Ovary (tissue), 9 donors: ENCODE measurements around the gene PLCB1. TPM values are rescaled to one million over a fixed set of nuclear protein-coding genes. Genes with fewer than 3 reads are reported as not detected.

Source experiments
- DNase-seq, 5 donors: peaks; one replicate each; pipeline ENCODE4 v3.0.0-alpha.2; 2019 to 2020
- H3K27ac ChIP-seq, 2 donors: fragments of 200-600 bp; one replicate each; pipeline versions ENCODE4 v1.5.1 to v1.8.0; 2019 to 2022
- H3K27me3 ChIP-seq: fragments of 200-600 bp; one replicate; pipeline ENCODE4 v1.8.0; 2022
- H3K36me3 ChIP-seq: fragments of 200-600 bp; sonication (generic); one replicate; pipeline ENCODE4 v1.5.1; 2019
- H3K4me1 ChIP-seq: one replicate; pipeline ENCODE4 v1.8.1; 2013; ENCODE audit warnings: mild to moderate bottlenecking, moderate library complexity; ENCODE audit not compliant: insufficient read depth
- H3K4me3 ChIP-seq: fragments of 200-600 bp; sonication (generic); one replicate; pipeline ENCODE4 v1.5.1; 2017
- H3K9me3 ChIP-seq, 2 donors: fragments of 200-600 bp in 1 of 2; sonication (generic) in 1 of 2; one replicate each; pipeline versions ENCODE4 v1.5.1 to v1.8.1; 2013 to 2019; ENCODE audit warnings: mild to moderate bottlenecking in 1 of 2, moderate library complexity in 1 of 2
- EP300 ChIP-seq: sonication (generic); formaldehyde crosslinking; IDR thresholded peaks from one replicate; pipeline ENCODE4 v1.6.1; 2017; ENCODE audit warnings: antibody characterized with exemption
- POLR2A ChIP-seq: fragments of 450-650 bp; IDR thresholded peaks from one replicate; pipeline ENCODE4 v1.6.1; 2017; ENCODE audit warnings: antibody characterized with exemption, mild to moderate bottlenecking, moderate library complexity
- WGBS, 3 donors: extraction: QIAGEN DNeasy Blood & Tissue Kit in 1 of 3; methylation state at CpG; one replicate each; pipeline versions ENCODE4 v1.1.5 to v1.1.7; 2013 to 2017; 5-methylcytosine and 5-hydroxymethylcytosine counted together
- intact Hi-C, 4 donors: fragments of 100-400 bp; cut with DNase I; formaldehyde crosslinking; loops; one replicate each; pipeline versions ENCODE4 v1.11.0 to v1.15.1; 2022 to 2023
- polyA plus RNA-seq, 2 donors: library from polyadenylated mRNA; stranded (reverse); fragments of 200-250 nt in 1 of 2; fragments of 350-450 nt in 1 of 2; fragmentation: Illumina TruSeq in 1 of 2; extraction: RNeasy Lipid Tissue Mini Kit (QIAGEN cat#74804) in 1 of 2; gene quantifications; one replicate each; pipeline ENCODE4 v1.2.3, GENCODE V29; 2013 to 2014
- total RNA-seq, 7 donors: library from RNA; depleted of rRNA in 2 of 7; stranded (reverse); fragments of >200 nt in 2 of 7; fragmentation: NEBNext Ultra II Directional in 3 of 7; extraction: Animal tissue kit (Norgen Biotek cat#: 25700) in 3 of 7; gene quantifications; one replicate each; pipeline versions ENCODE4 v1.1.0 to v1.2.4, GENCODE V29; 2016 to 2023
- TF ChIP-seq, protein P1 (sequence below), 3 donors: fragments of 450-650 bp in 2 of 3; fragments of 200-600 bp in 1 of 3; IDR thresholded peaks; one replicate each; pipeline versions ENCODE4 v1.5.1 to v1.8.0; 2016 to 2022; ENCODE audit warnings: antibody characterized with exemption in 3 of 3, mild to moderate bottlenecking in 1 of 3
- donor health status: DM: no; HTN: no; CAD: no; lungs with moderate emphysema.
- donor health status: DM: no; HTN: no; CAD: no.
- donor health status: Bipolar disorder and iron deficiency.
- donor health status: DM: yes; HTN: yes; CAD: no.
- donor health status: DM: no; HTN: no; CAD: no.
- donor health status: DM: yes; HTN: yes; CAD: no.

Gene PLCB1
- total and polyA plus RNA-seq, 9 donors = 2.9 to 29.5 (median 9.0) TPM

DNA sequence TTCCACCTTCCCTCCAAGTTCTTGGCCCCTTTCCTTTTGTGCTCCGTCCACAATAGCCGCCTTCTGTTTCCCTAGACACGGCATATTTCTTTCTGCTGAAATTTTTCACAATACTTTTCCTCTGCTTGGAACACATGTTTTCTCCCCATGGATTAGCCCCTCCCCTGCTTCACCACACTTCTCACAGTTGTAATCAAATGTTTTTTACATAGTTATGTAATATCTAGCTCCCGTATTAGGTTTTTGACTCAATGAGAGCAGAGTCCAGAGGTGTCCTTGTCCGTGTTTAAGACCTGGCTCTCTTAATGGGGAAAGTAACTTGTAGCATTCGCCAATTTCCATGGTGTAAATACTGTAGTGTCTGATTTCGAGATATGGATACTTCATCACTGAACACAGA, 34.7 kb downstream of the PLCB1 start:
- DNase-seq = no peak
- H3K4me1 ChIP-seq = no peaks in the 10 kb centered on the region
- H3K4me3 ChIP-seq = no peak overlapping the region
- 94 to 97% (median 95%) methylated on average over 7 of the region's 7 CpGs for WGBS, 3 donors
- no peaks in the 10 kb centered on the region for H3K27me3 ChIP-seq
- H3K36me3 ChIP-seq = no peaks in the 10 kb centered on the region
- intact Hi-C loops = no loop called here
- no peak for TF ChIP-seq EP300
- TF ChIP-seq, protein P1, sequence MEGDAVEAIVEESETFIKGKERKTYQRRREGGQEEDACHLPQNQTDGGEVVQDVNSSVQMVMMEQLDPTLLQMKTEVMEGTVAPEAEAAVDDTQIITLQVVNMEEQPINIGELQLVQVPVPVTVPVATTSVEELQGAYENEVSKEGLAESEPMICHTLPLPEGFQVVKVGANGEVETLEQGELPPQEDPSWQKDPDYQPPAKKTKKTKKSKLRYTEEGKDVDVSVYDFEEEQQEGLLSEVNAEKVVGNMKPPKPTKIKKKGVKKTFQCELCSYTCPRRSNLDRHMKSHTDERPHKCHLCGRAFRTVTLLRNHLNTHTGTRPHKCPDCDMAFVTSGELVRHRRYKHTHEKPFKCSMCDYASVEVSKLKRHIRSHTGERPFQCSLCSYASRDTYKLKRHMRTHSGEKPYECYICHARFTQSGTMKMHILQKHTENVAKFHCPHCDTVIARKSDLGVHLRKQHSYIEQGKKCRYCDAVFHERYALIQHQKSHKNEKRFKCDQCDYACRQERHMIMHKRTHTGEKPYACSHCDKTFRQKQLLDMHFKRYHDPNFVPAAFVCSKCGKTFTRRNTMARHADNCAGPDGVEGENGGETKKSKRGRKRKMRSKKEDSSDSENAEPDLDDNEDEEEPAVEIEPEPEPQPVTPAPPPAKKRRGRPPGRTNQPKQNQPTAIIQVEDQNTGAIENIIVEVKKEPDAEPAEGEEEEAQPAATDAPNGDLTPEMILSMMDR (IDR thresholded peaks at IDR 0.05) = no peak
- no peak for TF ChIP-seq POLR2A
- no peak overlapping the region for H3K27ac ChIP-seq
- H3K9me3 ChIP-seq = no peaks in the 10 kb centered on the region

DNA sequence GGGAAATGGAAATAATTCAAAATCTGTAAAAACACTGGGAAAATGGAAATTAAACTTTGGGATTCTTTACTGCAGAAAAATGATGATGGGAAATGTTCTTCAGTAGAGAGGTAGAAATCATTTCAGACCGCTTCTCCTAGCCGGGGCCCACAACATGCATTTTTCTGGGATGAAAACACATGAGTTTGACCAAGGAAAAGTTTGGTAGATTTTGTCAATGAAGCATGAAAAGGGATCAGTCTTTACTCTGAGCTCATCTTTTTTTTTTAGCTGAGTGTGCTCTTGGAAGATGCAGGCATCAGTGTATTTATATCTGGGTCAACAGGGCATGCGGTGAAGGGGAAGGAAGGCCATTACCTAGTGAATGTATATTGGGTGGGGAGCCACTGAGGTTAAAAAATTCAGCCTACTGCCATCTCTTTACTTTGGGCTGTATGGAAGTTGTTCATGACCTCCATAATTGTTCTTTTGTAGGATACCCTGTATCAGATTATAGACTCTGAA, 36.8 kb downstream of the PLCB1 start:
- no peaks in the 10 kb centered on the region for H3K27me3 ChIP-seq
- TF ChIP-seq EP300 = no peak
- TF ChIP-seq, protein P1 (IDR thresholded peaks at IDR 0.05) = no peak
- no peak for TF ChIP-seq POLR2A
- H3K27ac ChIP-seq = no peak overlapping the region
- intact Hi-C loops = no loop called here
- no peak for DNase-seq
- 94 to 97% (median 95%) methylated on average over 3 of the region's 3 CpGs for WGBS, 3 donors
- no peaks in the 10 kb centered on the region for H3K4me1 ChIP-seq
- H3K9me3 ChIP-seq = no peaks in the 10 kb centered on the region
- H3K36me3 ChIP-seq = no peaks in the 10 kb centered on the region
- no peak overlapping the region for H3K4me3 ChIP-seq

DNA sequence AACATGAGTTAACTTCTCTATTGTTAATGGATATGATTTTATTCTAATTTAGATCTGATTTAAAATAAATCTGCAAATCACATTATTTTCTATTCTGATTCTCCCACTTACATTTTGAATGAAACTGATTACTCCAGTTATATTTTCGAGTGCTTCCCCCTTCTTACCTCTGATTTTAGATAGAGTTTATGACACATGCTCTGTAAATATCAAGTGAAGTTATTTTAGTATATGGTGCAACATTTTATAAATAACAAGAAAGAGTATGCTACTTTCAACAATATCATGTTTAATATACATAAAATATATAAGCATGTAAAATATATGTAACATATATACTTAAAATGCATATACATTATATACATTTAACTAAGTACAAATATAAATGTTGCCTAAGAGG, 38.9 kb downstream of the PLCB1 start:
- intact Hi-C loops = no loop called here
- H3K9me3 ChIP-seq = no peaks in the 10 kb centered on the region
- no peaks in the 10 kb centered on the region for H3K4me1 ChIP-seq
- no peaks in the 10 kb centered on the region for H3K36me3 ChIP-seq
- no peak overlapping the region for H3K4me3 ChIP-seq
- WGBS, 3 donors = 81 to 92% (median 86%) methylated on average over 1 of the region's 1 CpG
- no peak overlapping the region for H3K27ac ChIP-seq
- TF ChIP-seq POLR2A = no peak
- TF ChIP-seq, protein P1 (IDR thresholded peaks at IDR 0.05) = no peak
- no peak for TF ChIP-seq EP300
- H3K27me3 ChIP-seq = no peaks in the 10 kb centered on the region
- no peak for DNase-seq

DNA sequence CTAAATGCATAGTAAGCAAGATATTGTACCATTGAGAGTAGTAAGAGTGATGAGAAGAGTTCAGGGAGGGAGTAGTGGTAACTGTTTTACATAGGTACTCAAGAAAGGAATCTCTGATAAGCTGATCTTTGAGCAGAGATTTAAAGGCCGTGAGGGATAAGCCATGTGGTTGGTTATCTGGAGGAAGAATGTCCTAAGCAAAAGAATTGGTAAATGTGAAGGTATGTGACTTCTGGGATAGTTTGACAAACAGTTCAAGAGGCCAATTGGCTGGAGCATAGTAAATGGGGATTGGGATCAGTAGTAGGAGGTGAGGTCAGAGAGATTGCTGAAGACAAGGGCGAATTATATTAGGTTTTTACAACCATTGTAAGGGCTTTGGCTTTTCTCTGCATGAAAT, 40.1 kb downstream of the PLCB1 start:
- Histone ChIP-seq H3K9me3 (no peaks in the 10 kb centered on the region), H3K36me3 (no peaks in the 10 kb centered on the region), H3K4me1 (no peaks in the 10 kb centered on the region), H3K27ac (no peak overlapping the region), H3K4me3 (no peak overlapping the region), H3K27me3 (no peaks in the 10 kb centered on the region)
- no peak for DNase-seq
- TF ChIP-seq EP300 (no peak), POLR2A (no peak)
- TF ChIP-seq, protein P1 (IDR thresholded peaks at IDR 0.05) = no peak
- WGBS, 3 donors = 91 to 95% (median 94%) methylated on average over 2 of the region's 2 CpGs
- intact Hi-C loops = no loop called here
